ENCODE data around the gene PIK3R3. TPM values are rescaled to one million over a fixed set of nuclear protein-coding genes. Genes with fewer than 3 reads are reported as not detected.

Gene PIK3R3
- total and polyA plus RNA-seq, 7 experiments from 2014 or later, result 0.03 to 3.0 (median 0.39) TPM; not detected in 1

DNA sequence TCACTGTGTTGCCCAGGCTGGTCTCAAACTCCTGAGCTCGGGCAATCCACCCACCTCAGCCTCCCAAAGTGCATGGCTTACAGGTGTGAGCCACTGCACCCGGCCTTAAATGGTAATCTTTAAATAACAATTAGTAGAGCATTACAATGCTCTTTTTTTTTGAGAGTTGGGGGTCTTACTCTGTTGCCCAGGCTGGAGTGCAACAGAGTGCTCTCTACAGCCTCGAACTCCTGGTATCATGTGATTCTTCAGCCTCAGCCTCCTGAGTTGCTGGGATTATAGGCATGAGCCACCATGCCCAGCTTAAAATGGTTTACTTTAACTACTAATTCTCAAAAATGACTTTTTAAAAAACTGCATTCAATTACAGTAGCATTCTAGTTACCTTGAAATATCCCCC is 52.2 kb downstream of the PIK3R3 start:
- Mint-ChIP-seq H3K4me1 (no peaks in the 10 kb centered on the region), H3K27ac (no peak overlapping the region), H3K36me3 (no peaks in the 10 kb centered on the region), H3K9me3 (peaks cover 0 to 5% (median 0%) of the 10 kb centered on the region in 11 donors), H3K4me3 (no peak overlapping the region), H3K27me3 (peaks cover 0 to 26% (median 5%) of the 10 kb centered on the region in 5 donors)
- H3K9me3 ChIP-seq (ENCODE audit: control insufficient read depth in 2 of 3, low read length in 3 of 3), result no peaks in the 10 kb centered on the region
- H3K27ac ChIP-seq (ENCODE audit: low read depth, low read length), result no peak overlapping the region
- DNase-seq (no peak), ATAC-seq (no peak)
- no peaks in the 10 kb centered on the region for H3K27me3 ChIP-seq (ENCODE audit: control insufficient read depth in 2 of 2, insufficient read depth in 2 of 2, low read length in 2 of 2)
- no peak overlapping the region for H3K4me3 ChIP-seq (ENCODE audit: low read length)
- ChIA-PET CTCF (no interaction called here), POLR2A (no interaction called here)
- no peaks in the 10 kb centered on the region for H3K4me1 ChIP-seq (ENCODE audit: control insufficient read depth in 2 of 2, insufficient read depth in 2 of 2, low read length in 2 of 2)
- intact Hi-C loops (cut with micrococcal nuclease), result no loop called here
- no peaks in the 10 kb centered on the region for H3K36me3 ChIP-seq (ENCODE audit: control insufficient read depth in 2 of 3, insufficient read depth in 3 of 3, low read length in 3 of 3)

DNA sequence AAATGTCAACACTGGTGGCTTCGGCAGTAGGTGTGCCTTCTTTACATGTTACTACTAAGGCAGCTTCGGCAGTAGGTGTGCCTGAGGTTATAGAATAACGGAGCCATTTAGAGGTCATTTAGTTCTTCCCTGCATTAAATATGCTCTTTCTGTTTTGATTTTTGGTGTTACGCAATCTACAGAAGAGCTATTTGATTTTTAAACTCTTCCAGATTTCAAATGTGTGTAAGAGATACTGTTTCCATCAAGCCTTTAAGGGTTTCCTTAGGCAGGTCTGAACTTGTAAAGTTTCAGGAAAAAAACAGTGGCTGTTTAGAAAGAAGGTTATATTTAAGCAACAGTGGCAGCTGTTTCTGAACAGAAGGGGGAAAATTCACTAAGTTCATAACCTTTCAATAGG is 54.8 kb downstream of the PIK3R3 start:
- no peaks in the 10 kb centered on the region for H3K4me1 ChIP-seq (ENCODE audit: control insufficient read depth in 2 of 2, insufficient read depth in 2 of 2, low read length in 2 of 2)
- H3K9me3 ChIP-seq (ENCODE audit: control insufficient read depth in 2 of 3, low read length in 3 of 3), result no peaks in the 10 kb centered on the region
- H3K36me3 Mint-ChIP-seq, result no peaks in the 10 kb centered on the region
- intact Hi-C loops (cut with micrococcal nuclease), result no loop called here
- no peak overlapping the region for H3K4me3 ChIP-seq (ENCODE audit: low read length)
- POLR2A ChIA-PET, result no interaction called here
- H3K27me3 ChIP-seq (ENCODE audit: control insufficient read depth in 2 of 2, insufficient read depth in 2 of 2, low read length in 2 of 2), result no peaks in the 10 kb centered on the region
- no peak overlapping the region for H3K27ac ChIP-seq (ENCODE audit: low read depth, low read length)
- H3K27me3 Mint-ChIP-seq, result peaks cover 0 to 12% (median 5%) of the 10 kb centered on the region in 5 donors
- ATAC-seq (no peak), DNase-seq (no peak)
- H3K36me3 ChIP-seq (ENCODE audit: control insufficient read depth in 2 of 3, insufficient read depth in 3 of 3, low read length in 3 of 3), result no peaks in the 10 kb centered on the region
- CTCF ChIA-PET, result no interaction called here
- H3K27ac Mint-ChIP-seq, result no peak overlapping the region
- no peaks in the 10 kb centered on the region for H3K4me1 Mint-ChIP-seq
- no peaks in the 10 kb centered on the region for H3K9me3 Mint-ChIP-seq
- no peak overlapping the region for H3K4me3 Mint-ChIP-seq

DNA sequence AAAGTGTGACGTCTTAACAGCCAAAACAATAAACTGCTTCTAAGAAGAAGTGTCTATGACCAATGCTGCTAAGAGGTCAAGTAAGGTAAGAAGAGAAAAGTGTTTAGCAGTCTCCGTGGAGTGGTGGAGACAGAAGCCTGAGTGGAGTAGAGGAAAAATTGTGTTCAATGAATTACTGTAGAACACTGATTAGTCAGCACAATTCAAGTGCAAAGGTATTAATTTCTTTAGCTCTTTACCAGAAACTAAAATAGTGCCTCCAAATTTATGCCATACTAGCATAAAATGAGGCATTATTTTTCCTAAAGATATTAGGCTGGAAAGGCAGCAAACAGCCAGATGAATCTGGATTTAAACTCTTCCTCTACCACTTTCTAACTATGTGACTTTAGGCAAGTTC is 56.1 kb downstream of the PIK3R3 start:
- Histone ChIP-seq H3K4me3 (ENCODE audit: low read length) (no peak overlapping the region), H3K36me3 (ENCODE audit: control insufficient read depth in 2 of 3, insufficient read depth in 3 of 3, low read length in 3 of 3) (no peaks in the 10 kb centered on the region), H3K27me3 (ENCODE audit: control insufficient read depth in 2 of 2, insufficient read depth in 2 of 2, low read length in 2 of 2) (no peaks in the 10 kb centered on the region), H3K27ac (ENCODE audit: low read depth, low read length) (no peak overlapping the region), H3K4me1 (ENCODE audit: control insufficient read depth in 2 of 2, insufficient read depth in 2 of 2, low read length in 2 of 2) (no peaks in the 10 kb centered on the region), H3K9me3 (ENCODE audit: control insufficient read depth in 2 of 3, low read length in 3 of 3) (no peaks in the 10 kb centered on the region)
- no peaks in the 10 kb centered on the region for H3K9me3 Mint-ChIP-seq
- ChIA-PET CTCF (no interaction called here), POLR2A (no interaction called here)
- peaks cover 0 to 6% (median 4%) of the 10 kb centered on the region in 5 donors for H3K27me3 Mint-ChIP-seq
- H3K36me3 Mint-ChIP-seq, result no peaks in the 10 kb centered on the region
- H3K4me1 Mint-ChIP-seq, result no peaks in the 10 kb centered on the region
- H3K4me3 Mint-ChIP-seq, result no peak overlapping the region
- DNase-seq, result no peak
- peak overlapping the region in 1 of 9 donors; percentile 51 for H3K27ac Mint-ChIP-seq
- intact Hi-C loops (cut with micrococcal nuclease), result no loop called here
- no peak for ATAC-seq

DNA sequence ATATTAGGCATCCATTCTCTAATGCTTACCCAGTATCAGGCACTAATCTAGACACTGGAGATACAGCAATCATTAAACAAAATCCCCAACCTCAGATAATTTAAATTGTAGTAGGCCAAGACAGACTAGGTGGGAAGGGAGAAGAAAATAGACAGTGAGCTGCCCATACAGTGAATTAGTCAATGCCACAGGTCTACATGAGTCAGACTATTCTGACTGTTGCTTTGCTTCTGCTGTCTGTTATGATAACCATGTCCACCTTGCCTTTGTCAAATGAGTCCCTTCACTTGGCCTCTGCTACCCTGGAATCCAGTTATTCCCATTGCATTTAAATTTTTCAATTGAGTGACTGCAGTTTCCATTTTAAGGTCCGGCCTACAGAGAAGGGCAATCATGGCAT is 59.5 kb downstream of the PIK3R3 start:
- Mint-ChIP-seq H3K27ac (no peak overlapping the region), H3K27me3 (peaks cover 0 to 2% (median 0%) of the 10 kb centered on the region in 5 donors), H3K36me3 (no peaks in the 10 kb centered on the region), H3K4me3 (no peak overlapping the region), H3K4me1 (no peaks in the 10 kb centered on the region), H3K9me3 (no peaks in the 10 kb centered on the region)
- Histone ChIP-seq H3K4me1 (ENCODE audit: control insufficient read depth in 2 of 2, insufficient read depth in 2 of 2, low read length in 2 of 2) (no peaks in the 10 kb centered on the region), H3K36me3 (ENCODE audit: control insufficient read depth in 2 of 3, insufficient read depth in 3 of 3, low read length in 3 of 3) (no peaks in the 10 kb centered on the region), H3K27me3 (ENCODE audit: control insufficient read depth in 2 of 2, insufficient read depth in 2 of 2, low read length in 2 of 2) (no peaks in the 10 kb centered on the region), H3K4me3 (ENCODE audit: low read length) (no peak overlapping the region), H3K9me3 (ENCODE audit: control insufficient read depth in 2 of 3, low read length in 3 of 3) (no peaks in the 10 kb centered on the region), H3K27ac (ENCODE audit: low read depth, low read length) (no peak overlapping the region)
- intact Hi-C loops (cut with micrococcal nuclease), result no loop called here
- no peak for ATAC-seq
- ChIA-PET POLR2A (interaction anchor here (0.7 kb wide), 1 partner anchor 247 kb away, joined by 4 read pairs; no protein-coding TSS in a partner anchor), CTCF (no interaction called here)
- no peak for DNase-seq

DNA sequence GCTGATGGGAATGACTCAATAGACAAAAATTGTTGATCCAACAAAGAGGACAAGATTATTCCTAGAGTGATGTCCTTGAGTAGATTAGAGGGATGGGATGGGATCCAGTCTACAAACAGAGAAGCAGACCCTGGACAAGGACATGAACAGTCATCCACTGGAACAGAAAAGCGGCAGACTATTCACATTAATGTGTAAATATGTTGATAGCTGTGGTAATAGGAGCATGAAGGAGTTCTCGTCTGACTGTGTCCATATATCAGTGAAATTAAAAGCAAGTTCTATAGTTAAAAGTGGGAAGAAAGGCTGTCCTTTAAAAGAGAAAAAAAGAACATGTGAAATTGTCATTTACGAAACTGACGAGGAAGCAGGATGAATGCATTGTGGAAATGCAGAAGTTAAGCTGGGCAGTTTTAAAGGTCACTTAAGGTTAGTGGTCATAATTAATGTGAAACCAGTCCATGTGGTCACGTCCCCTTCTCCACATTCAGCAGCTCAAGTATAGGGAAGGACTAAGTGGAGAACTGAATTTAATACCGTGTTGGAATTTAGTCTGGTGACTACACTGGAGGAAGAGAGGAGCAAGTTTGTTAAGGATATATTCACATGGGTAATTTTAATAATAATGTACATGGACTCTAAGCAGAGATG is 62.1 kb downstream of the PIK3R3 start:
- DNase-seq (no peak), ATAC-seq (peak; percentile 77)
- H3K36me3 ChIP-seq (ENCODE audit: control insufficient read depth in 2 of 3, insufficient read depth in 3 of 3, low read length in 3 of 3), result no peaks in the 10 kb centered on the region
- Mint-ChIP-seq H3K36me3 (peaks cover 0 to 4% (median 0%) of the 10 kb centered on the region in 5 donors), H3K4me3 (no peak overlapping the region), H3K4me1 (peaks cover 3 to 7% (median 4%) of the 10 kb centered on the region in 7 donors), H3K27ac (no peak overlapping the region), H3K9me3 (no peaks in the 10 kb centered on the region), H3K27me3 (peaks cover 0 to 2% (median 0%) of the 10 kb centered on the region in 5 donors)
- ChIA-PET POLR2A (no interaction called here), CTCF (no interaction called here)
- H3K4me3 ChIP-seq (ENCODE audit: low read length), result no peak overlapping the region
- H3K27ac ChIP-seq (ENCODE audit: low read depth, low read length), result no peak overlapping the region
- H3K27me3 ChIP-seq (ENCODE audit: control insufficient read depth in 2 of 2, insufficient read depth in 2 of 2, low read length in 2 of 2), result no peaks in the 10 kb centered on the region
- intact Hi-C loops (cut with micrococcal nuclease), result no loop called here
- peaks cover 0 to 5% of the 10 kb centered on the region in 2 donors for H3K4me1 ChIP-seq (ENCODE audit: control insufficient read depth in 2 of 2, insufficient read depth in 2 of 2, low read length in 2 of 2)
- no peaks in the 10 kb centered on the region for H3K9me3 ChIP-seq (ENCODE audit: control insufficient read depth in 2 of 3, low read length in 3 of 3)

DNA sequence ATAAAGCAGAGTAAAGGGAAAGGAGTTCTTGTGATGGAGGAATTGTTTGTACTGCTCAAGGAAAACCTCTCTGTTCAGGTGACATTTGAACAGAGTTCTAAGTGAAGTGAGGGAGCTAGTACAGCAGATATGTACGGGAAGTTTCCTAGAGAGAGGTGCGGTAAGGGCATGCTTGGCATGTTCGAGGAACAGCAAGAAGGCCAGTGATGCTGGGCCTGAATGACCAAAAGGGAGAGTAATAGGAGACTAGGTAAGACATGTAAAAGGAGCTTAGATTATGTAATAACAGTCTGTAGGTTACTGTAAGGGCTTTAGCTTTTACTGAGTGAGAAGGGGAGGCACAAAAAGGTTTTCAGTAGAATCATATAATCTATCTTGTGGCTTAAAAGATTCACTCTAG is 63.9 kb downstream of the PIK3R3 start:
- no peak overlapping the region for H3K4me3 ChIP-seq (ENCODE audit: low read length)
- POLR2A ChIA-PET, result no interaction called here
- H3K4me1 ChIP-seq (ENCODE audit: control insufficient read depth in 2 of 2, insufficient read depth in 2 of 2, low read length in 2 of 2), result peaks cover 0 to 9% of the 10 kb centered on the region in 2 donors
- H3K9me3 ChIP-seq (ENCODE audit: control insufficient read depth in 2 of 3, low read length in 3 of 3), result no peaks in the 10 kb centered on the region
- Mint-ChIP-seq H3K4me3 (no peak overlapping the region), H3K27ac (no peak overlapping the region), H3K9me3 (no peaks in the 10 kb centered on the region), H3K36me3 (peaks cover 0 to 5% (median 0%) of the 10 kb centered on the region in 5 donors), H3K4me1 (peaks cover 8 to 18% (median 15%) of the 10 kb centered on the region in 7 donors), H3K27me3 (peaks cover 0 to 2% (median 0%) of the 10 kb centered on the region in 5 donors)
- H3K27me3 ChIP-seq (ENCODE audit: control insufficient read depth in 2 of 2, insufficient read depth in 2 of 2, low read length in 2 of 2), result no peaks in the 10 kb centered on the region
- intact Hi-C loops (cut with micrococcal nuclease), result loop anchor here in 1 of 2 donors (5.0 kb wide), 1 partner anchor 64 kb away; the partner anchor contains the start of gene PIK3R3
- no peak overlapping the region for H3K27ac ChIP-seq (ENCODE audit: low read depth, low read length)
- CTCF ChIA-PET, result no interaction called here
- no peaks in the 10 kb centered on the region for H3K36me3 ChIP-seq (ENCODE audit: control insufficient read depth in 2 of 3, insufficient read depth in 3 of 3, low read length in 3 of 3)
- DNase-seq (no peak), ATAC-seq (no peak)

DNA sequence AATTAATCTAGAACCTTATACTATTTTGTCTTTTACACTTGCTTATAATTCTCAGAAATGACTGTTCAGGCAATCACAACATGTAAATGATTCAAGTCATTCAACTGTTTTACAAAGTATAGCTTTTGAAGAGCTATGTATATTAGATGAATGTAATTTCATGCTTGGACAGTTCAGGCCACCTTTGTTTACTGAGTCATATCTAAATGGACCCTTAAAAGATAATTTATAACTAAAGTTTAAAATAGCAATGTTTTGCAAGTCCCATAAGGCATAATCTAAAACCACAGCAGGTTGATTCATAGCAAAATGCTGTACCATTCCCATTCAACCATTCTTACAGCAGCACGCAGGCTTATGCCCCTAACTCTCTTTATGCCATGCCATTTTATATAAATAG is 64.8 kb downstream of the PIK3R3 start:
- Histone ChIP-seq H3K4me1 (ENCODE audit: control insufficient read depth in 2 of 2, insufficient read depth in 2 of 2, low read length in 2 of 2) (peaks cover 4 to 9% of the 10 kb centered on the region in 2 donors), H3K27ac (ENCODE audit: low read depth, low read length) (no peak overlapping the region), H3K27me3 (ENCODE audit: control insufficient read depth in 2 of 2, insufficient read depth in 2 of 2, low read length in 2 of 2) (no peaks in the 10 kb centered on the region), H3K36me3 (ENCODE audit: control insufficient read depth in 2 of 3, insufficient read depth in 3 of 3, low read length in 3 of 3) (no peaks in the 10 kb centered on the region), H3K9me3 (ENCODE audit: control insufficient read depth in 2 of 3, low read length in 3 of 3) (no peaks in the 10 kb centered on the region), H3K4me3 (ENCODE audit: low read length) (no peak overlapping the region)
- ChIA-PET POLR2A (interaction anchor here (0.7 to 0.8 kb wide), 2 partner anchors 99 to 101 kb away, joined by 4 read pairs; no protein-coding TSS in a partner anchor), CTCF (interaction anchor here (1.3 kb wide), 1 partner anchor 32 kb away, joined by 4 read pairs; no protein-coding TSS in a partner anchor)
- no peak overlapping the region for H3K4me3 Mint-ChIP-seq
- DNase-seq (no peak), ATAC-seq (no peak)
- no peak overlapping the region for H3K27ac Mint-ChIP-seq
- intact Hi-C loops (cut with micrococcal nuclease), result loop anchor here in 1 of 2 donors (5.0 kb wide), 1 partner anchor 65 kb away; the partner anchor contains the start of gene PIK3R3
- no peaks in the 10 kb centered on the region for H3K9me3 Mint-ChIP-seq
- peaks cover 0 to 5% (median 0%) of the 10 kb centered on the region in 5 donors for H3K36me3 Mint-ChIP-seq
- H3K27me3 Mint-ChIP-seq, result peaks cover 0 to 2% (median 0%) of the 10 kb centered on the region in 5 donors
- peaks cover 14 to 27% (median 23%) of the 10 kb centered on the region in 7 donors for H3K4me1 Mint-ChIP-seq
